CD4-positive, alpha-beta T cell treated with Interleukin-6 for 4 hours (primary cell): ENCODE results near the gene DISC1.
A peak's percentile ranks its signal among the peaks of the same experiment; 100 is the strongest.
"Not testable (repeated sequence)": the region's sequence is repeated elsewhere in the genome, so short reads cannot be mapped to it uniquely, and the experiment has no call there.

ENCODE experiments used
- DNase-seq: peaks from one replicate; pipeline ENCODE4 v3.0.0-alpha.2; 2020; ENCODE audit warnings: mixed read lengths

The DISC1 gene

DNA sequence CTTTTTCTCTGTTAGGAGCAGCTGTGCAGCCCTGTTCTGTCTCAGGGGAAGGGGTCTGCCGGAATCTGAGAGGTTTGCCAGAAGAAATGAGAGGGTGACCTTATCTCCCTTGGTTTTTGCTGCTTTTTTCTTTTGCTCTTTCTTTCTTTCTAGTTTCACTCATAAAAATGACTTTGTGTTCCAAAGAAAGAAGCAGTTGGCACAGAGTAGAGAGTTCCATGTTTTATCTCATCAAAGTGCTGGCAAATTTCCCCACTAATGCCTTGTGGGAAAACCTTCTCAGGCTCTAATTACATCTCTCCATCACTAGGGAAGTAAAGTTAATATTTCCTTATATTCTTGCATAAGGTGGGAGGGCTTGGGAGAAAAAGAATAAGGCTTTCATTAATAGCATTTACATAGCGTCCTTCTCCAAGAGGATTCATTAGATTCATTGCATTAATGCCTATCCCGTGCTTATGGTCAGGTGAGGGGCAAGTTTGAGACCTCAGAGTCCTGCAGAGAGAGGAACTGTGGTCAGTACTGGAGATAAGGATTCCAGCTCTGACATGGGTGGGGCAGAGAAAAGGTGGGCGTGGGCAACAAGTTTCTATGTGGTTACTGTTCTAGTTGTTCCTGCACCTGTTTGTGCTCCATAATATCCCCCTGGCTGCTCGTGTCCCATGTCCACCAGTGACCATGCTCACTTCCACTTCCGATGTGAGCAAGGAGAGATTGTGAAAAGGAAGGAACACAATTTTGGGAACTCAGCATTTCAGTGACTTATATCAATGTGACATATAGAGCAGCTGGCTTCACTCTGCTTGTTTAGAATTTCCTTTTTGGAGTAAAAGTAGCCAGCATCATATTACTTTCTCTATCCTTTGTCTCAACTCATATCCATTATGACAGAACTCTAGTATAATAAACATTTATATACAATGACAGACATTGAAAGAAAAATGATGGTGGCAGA, 79.5 kb downstream of the DISC1 start:
- DNase-seq: no peak

DNA sequence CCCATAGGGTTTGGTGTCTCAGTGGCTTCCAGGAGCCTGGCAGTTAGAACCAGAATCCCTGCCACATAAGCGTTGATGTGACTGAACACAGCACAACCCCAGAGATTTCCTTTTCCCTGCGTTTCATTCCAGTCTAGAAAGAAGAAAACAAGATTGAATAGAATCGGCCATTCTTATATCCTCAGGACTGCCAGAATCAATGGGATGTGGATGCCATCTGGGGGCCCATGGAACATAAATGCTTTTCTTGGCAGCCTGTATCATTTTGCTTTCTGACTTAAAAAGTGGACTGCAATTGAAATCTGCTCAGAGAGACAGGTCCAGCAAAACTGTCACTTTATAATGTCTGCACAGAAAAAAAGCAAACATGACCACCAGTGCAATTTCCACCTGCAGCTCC, 80.3 kb downstream of the DISC1 start:
- DNase-seq: no peak

DNA sequence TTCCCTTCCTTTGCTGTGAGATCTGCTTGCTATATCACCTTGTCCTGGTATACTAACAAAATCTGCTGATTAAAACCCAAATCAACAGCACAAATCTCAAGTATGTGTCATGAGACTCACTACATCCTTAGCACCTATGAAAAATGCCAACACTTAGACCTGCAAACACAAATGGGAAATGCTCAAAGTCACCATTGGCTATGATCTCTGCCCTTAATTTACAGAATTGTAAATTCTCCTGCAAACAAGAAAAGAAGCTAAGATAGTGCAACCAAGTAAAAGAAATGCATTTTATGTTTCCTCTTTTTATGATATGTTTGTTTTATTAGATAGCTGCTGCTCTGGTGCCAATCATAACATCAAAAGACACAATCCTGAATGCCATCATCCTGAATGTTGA, 80.8 kb downstream of the DISC1 start:
- no peak for DNase-seq

DNA sequence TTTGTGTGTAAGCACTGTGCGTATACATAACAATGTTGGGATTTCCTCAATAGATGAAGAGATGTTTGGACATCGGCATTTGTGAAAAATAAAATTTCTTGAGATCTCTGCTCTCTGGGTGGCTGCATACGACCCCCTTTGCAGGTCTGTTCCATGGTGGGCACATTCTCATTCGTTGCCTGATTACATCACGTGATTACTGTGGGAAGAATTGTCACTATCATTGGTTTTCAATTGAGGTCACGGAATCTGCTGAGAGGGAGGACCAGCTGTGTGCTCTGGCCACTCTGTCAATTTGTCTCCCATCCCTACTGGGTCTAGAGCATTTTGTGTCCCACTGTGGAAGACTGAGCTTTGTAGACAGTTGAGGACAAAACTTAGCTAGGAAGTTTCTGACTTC, 81.8 kb downstream of the DISC1 start:
- no peak for DNase-seq

DNA sequence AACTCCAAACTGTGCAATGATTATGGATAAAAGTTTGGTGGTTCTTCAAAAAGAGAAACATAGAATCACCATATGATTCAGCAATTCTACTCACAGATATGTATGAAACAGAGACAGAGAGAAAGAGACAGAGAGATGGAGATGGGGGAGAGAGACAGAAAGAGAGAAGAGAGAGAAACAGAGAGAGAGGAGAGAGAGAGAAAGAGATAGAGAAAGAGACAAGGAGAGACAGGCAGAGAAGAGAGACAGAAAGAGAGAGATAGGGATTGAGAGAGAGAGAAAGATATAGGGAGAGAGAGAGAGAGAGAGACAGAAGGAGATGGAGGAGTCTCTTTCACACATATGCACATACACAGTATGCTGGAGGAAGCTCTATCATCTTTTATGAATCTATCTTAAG, 87.8 kb downstream of the DISC1 start:
- no peak for DNase-seq

DNA sequence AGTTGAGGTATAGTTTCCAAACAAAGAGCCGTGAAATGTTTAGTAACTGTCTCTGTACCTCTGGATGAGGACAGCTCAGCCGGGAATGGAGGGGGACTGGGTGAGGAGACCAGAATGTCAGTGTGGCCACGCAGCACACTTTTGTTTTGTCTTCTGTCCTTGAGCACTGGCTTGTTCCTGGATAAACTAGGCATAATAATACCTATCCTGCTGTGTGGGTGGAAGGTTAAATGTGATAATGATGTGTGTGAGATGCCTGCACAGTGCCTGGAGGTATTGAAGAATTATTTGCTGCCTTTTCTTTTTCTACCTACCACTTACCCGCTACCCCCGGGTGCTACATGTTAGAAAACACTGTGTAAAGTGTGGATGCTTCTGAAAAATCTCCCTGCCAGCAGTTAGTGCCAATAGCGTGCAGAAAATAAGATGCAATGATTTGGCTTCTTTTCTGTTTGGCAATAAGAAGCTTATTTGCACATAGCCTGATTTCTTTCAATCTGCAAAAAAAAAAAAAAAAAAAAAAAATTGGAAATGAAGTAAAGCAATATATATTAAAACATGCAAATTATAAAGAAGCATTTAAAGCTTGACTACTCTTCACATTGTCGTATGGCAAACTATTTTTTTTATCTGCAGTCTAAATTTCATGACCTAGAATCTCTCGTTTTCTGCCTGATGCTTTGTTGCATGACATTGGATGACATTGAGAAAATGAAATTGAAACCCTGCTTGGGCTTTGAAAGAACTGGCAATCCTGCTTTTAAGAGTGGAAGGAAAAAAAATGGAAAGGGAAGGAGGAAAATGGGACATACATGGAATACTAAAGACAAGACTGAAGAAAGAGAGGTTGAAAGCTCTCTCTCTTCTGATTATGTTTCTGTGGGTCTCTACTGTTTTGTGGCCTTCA, 89.5 kb downstream of the DISC1 start:
- no peak for DNase-seq

DNA sequence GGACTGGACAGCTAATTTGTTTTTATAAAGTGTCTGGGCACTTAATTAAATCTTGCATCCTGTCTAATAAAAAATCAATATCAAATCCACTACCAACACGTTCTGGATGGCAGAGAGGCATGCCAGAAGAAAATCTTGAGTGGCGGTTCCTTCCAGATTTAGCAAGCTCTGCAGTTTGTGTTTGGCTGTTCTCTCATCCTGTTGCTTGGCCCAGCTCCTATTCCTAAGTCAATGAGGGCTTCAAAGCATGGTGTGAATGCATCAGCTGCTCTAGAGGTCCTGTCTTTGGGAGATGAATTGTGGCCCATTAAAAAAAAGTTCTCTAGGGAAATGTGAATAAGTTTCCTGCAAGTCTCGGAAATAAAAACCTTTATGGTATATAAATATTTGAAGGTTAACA, 90.3 kb downstream of the DISC1 start:
- no peak for DNase-seq

DNA sequence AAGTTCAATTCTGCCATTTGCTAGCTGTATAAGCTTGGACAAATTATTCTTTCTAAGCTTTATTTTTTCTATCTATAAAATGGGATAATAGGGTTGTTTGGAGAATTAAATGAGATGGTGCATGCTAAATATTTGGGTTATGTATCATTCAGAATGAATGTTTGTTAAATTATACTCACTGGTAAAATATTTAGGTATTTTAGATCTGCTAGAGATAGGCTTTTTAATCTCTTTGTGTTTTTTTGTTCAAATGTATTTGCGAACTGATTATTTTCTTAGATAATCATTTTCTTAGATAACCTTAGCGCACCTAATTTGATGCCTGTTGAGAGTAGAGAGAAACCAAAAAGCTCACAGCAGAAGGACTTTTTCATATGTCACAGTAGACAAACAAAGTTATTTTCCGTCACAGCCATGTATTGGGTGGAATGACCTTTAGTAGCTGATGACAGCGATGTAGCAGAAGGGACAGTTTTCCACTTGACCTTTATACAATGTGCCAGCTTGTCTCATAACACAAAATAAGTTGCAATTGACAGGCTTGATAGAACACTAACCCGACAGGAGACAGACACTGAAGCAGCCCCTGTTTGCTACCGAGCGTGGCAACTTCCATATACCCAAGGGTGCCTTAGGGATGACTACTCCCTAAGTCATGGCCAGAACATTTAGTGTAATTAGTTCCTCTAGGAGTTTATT, 93.0 kb downstream of the DISC1 start:
- DNase-seq: no peak

DNA sequence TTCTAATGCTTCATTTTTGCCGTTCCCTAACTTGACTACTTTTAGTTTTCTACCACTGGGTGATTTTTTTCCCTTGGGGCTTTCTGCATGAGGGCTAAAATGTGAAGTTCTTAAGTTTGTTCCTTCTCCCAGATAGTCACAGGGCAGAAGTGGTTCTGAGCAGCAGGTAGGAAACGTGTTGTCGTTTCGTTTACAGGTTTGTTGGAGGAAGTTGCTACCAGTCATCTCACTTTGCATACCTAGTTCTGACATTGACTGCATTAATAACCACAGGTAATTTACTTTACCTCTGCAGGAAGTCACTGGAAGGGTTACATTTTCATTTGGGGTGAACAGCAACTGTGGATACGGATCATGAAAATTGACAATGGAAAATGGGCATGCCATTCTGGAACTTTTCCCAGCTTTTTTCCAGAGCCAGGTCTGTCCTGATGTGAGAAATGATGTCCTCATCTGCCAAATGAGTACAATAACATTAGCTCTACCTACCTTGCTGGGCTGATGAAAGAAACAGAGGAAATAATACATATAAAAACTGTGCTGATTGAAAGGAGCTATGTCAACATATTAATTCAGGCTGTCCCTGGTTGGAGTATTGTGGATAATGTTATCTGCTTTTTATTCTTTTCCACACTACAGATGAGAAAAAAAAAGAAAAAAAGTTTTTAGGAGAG, 94.2 kb downstream of the DISC1 start:
- no peak for DNase-seq

DNA sequence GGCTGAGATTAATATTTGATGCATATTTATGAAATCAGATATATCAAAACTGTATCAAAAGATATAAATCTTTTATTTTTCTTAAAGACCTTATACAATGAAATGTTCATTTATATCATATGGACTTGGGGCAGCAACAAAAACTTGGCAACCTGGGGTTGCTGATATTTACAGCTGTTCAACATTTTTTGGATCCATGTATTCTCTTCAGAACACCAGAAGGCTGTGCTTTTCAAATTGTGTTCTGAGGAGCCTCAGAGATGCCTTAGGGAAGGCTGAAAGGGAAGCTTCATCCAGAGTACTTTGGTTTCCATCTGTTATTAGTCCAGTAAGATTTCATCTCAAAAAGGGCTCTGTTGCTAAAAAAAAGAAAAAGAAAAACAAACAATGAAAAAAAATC, 94.8 kb downstream of the DISC1 start:
- DNase-seq: no peak

DNA sequence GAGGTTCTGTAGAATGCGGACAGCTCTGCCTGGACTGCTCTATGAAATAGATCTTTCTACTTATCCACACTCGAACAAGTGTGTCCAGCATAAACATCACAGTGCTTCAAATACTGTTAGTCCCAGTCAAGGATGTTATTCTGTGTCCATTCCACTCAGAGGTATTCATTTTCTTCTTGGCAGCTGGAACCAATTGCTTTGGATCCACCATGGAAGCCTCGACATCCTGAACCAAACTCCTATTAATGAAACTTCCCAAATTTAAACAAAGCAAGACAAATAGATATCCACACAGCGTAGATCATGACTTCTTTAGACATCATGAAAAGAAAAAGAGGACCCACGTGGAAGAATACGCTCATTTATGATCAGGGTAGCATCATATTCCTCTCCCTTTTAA, 95.8 kb downstream of the DISC1 start:
- no peak for DNase-seq

DNA sequence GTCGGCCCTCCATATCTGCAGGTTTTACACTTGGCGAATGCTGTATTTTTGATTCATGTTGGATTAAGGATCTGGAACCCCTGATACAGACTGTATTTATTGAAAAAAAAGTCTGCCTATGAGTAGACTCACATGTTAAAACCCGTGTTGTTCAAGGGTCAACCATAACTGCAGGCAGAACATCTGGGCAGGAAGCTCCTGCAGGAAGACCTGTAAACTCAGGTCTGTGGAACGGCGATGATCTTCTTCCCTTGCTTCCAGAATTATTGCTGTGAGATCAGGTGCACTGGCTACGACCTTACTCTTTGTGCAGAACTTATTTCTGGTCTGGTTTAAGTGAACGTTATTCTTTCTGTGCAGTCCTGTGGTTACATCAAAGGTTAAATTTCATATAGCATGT, 96.6 kb downstream of the DISC1 start:
- DNase-seq: no peak

DNA sequence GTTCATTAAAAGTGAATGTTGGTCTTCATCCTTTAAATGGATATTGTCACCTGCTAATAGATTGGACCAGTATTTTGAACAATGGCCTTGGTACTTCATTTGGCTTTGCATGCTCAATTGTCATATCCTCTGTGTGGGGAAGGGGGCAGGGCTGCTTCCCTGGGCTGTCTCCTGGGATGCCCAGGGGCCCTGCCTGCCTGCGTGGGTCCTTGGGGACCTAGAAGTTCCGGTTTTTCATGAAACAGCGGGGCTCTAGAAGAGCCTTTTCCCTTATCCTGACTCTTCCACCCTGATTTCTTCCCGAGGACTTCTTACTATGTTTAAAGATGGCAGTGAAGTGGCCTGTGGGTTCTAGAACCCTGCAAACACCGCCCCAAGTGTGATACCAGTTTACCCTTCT, 97.5 kb downstream of the DISC1 start:
- no peak for DNase-seq

DNA sequence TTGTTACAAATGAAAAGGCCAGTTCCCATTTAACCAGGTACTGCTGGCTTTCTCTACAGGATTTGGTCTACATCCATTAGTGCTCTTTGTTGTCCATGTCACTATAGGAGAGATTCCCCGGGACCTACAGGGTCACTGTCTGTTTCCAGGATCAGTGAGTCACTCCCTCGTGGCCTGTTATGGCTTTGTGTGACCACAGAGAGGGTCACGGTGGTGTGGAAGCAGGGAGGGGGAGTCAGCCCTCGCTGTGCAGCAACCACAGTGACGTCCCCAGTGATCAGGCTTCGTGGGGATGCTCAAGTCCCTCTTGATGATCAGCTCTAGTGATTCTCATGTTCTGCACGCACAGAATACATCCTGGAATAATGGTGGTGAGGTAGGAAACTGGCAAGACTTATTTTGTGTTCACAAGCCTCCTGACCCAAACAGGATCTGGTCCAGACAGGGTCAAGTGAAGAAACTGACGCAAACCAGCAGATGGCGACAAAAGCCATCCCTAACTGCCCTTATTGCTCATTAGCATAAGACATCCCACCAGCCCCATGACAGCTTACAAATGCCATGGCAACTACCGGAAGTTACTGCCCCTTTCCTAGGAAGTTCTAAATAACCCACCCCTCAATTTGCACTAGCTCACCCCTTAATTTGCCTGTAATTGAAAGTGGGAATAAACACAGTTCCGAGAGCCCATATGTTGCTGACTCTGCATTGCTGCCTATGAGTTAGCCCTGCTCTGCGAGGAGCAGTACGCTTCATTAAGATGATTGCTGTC, 98.5 kb downstream of the DISC1 start:
- DNase-seq: peak; percentile 12

DNA sequence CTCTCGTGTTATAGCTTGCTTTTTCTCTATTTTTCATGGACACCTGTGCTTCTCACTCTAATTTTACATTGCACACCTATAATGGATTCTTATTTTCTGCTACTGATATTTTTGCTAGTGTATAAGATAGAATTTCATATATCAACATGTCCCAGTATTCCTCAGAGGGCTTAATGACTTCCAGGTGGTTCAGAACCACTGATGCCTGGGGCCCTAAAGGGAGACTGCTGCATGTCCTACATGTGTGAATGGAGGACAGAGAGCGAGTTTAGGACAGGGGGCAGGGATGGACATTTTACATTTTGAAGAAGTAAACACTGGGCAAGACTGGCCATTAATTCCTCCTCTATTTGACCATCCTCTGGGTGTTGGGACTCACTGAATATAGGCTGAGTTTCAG, 100.6 kb downstream of the DISC1 start:
- DNase-seq: no peak

DNA sequence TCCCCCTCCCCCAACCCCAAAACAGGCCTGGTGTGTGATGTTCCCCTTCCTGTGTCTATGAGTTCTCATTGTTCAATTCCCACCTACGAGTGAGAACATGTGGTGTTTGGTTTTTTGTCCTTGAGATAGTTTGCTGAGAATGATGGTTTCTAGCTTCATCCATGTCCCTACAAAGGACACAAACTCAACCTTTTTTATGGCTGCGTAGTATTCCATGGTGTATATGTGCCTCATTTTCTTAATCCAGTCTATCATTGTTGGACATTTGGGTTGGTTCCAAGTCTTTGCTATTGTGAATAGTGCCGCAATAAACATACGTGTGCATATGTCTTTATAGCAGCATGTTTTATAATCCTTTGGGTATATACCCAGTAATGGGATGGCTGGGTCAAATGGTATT, 102.4 kb downstream of the DISC1 start:
- not testable (repeated sequence) for DNase-seq

DNA sequence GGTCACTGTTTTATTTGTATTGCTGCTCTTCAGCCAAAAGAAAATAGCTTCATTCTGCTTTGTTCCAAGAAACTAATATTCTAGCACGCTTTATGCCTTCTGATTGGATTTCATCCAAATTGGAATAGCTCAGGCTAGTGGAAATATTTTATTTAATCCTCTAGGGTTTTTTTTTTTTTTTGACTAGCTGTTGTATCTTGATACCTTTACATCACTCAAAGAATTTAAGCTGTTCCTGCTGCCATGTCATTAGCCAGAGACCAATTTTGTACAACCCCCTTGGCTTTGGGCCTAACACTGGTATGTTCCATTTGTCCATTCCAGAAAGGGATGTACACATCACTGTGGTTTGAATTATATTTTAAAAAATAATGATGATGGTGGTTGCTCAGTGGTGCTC, 103.0 kb downstream of the DISC1 start:
- DNase-seq: no peak

DNA sequence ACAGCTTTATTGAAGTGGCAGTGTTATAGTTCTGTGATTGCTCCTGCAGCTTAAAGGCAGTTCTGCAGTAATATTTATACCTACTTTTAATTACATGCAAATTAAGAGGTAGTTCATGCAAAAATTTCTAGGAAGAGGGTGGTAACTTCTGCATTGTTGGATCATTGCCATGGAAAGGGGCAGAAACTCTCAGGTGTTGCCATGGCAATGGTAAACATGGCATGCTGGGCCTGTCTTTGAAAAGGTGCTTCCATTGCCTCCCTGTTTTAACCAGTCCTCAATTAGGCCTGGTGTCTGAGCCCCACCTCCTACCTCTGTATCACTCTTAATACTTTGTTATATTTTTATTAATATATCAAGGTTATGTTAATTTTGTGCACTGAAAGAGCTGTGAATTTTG, 104.7 kb downstream of the DISC1 start:
- no peak for DNase-seq

DNA sequence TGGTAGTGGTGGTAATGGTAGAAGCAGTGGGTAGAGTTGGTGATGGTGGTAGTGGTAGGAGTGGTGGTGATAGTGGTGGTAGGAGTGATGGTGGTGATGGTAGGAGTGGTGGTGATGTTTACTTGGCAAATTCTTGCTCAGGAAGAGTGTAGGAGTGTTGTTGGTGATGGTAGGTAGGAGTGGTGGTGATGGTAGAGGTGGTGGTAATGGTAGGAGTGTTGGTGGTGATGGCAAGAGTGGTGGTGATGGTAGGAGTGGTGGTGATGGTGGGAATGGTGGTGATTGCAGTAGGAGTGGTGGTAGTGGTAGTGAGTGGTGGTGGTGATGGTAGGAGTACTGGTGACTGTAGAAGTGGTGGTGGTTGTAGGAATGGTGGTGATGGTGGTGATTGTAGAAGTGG, 106.5 kb downstream of the DISC1 start:
- DNase-seq: no peak

DNA sequence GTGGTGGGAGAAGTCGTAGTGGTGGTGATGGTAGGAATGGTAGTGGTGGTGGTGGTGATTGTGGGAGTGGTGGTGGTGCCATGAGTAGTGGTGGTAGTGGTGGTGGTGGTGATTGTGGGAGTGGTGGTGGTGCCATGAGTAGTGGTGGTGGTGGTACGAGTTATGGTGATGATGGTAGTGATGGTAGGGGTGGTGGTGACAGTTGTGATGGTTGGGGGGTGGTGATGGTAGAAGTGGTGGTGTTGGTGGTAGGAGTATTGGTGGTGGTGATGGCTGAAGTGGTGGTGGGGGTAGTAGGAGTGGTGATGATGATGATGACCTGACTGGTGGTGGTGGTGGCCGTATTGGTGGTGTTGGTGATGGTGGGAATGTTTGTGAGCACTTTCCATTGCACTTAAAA, 107.1 kb downstream of the DISC1 start:
- DNase-seq: no peak

DNA sequence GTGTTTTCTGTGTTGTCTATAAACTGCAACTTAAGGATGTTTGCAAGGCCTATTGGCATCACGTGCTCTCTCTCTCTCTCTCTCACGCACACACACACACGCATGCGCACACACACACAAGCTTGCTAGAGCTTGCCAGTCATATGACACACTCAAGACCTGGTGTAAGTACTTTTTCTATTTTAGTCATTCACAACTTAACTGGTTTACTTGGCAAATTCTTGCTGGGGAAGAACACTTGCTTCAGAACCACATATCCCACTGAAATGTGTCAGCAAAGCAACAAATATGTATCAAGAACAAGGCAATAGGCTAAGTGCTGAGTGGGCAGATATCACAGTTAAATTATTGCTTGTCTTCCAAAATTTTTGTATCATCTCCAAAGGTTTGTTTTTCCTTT, 107.8 kb downstream of the DISC1 start:
- no peak for DNase-seq

DNA sequence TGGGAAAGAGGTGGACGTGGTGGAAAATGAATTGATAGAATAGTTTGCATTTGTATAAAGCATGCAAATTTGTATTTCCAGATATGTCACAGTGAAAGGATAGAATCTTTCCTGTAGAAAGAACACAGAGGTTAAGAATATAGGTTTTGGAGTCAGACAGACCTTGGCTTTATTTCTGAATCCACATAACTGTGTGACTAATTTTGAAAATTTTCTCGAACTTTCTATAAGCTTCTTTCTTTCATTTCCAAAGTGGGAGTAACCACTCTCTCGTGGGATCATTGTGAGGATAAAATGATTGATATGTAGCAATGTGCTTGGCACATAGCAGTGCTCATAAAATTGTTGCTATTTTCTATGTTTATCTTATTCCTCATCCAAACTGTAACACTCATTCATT, 108.8 kb downstream of the DISC1 start:
- DNase-seq: no peak
